KOPT-K1 (cell line): Measurements from ENCODE around the gene ERC1.

Source experiments
- H3K27ac ChIP-seq: fragments of 200-600 bp; sonication (generic); 2 replicates; pipeline ENCODE4 v1.5.1; 2016; ENCODE audit warnings: antibody characterized with exemption, mild to moderate bottlenecking, low read depth, low read length; ENCODE audit not compliant: poor library complexity, severe bottlenecking
- H3K36me3 ChIP-seq: fragments of 200-600 bp; sonication (generic); 2 replicates; pipeline ENCODE4 v1.5.1; 2017; ENCODE audit warnings: antibody characterized with exemption, mild to moderate bottlenecking, low read length, moderate library complexity; ENCODE audit not compliant: insufficient read depth
- H3K9me3 ChIP-seq: fragments of 200-600 bp; sonication (generic); 2 replicates; pipeline ENCODE4 v1.5.1; 2017; ENCODE audit warnings: antibody characterized with exemption, low read length, mild to moderate bottlenecking; ENCODE audit not compliant: insufficient read depth, poor library complexity, severe bottlenecking

Gene ERC1

DNA sequence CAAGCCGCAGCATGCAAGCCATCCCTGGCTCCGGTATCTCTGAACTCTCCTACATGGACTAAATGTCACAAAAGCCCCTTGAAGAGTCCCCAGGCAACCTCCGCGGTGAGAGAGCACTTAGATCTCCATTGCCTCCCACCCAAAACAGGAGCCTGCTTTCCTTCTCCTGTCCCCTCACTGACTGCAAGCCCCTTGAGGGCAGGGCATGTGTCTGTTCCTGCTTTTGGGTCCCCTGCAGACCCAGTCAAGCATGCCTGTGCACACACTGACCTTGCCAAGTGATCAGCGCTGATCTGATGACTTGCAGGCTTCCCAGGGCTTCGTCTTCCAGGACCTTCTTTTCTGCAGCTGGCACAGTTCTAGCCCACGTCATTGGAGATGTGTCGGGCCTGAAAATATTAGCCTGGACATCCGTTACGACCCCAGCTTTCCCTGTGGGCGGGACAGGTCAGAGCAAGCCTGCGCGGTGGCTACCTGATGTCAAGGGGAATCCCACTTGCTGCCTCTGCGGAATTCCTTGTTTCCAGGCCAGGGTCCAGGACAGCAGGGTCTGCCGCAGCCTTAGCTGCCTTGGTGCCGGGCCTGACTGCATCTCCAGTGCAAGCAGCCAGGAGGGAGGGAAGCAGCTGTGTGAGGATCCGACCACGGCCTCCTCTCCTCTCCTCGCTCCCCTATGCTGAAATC lies 510.8 kb downstream of the ERC1 start:
- no peaks in the 10 kb centered on the region for H3K36me3 ChIP-seq
- no peak overlapping the region for H3K27ac ChIP-seq
- no peaks in the 10 kb centered on the region for H3K9me3 ChIP-seq

DNA sequence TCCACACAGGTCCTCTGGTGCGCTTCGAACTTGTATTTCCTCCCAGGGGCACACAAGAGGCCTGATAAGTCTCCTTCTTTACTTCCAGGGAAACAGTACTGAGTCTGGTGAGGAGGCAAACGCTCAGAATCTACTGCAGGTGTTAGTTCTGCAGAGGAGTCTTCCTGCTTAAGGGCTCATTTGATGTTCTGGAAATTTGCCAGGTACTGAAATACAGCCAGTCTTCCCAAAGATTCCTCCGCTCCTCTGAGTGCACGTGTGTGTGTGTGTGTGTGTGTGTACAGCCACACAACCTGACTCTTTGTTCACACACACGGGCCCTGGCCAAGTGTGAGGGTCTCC lies 511.3 kb downstream of the ERC1 start:
- Histone ChIP-seq H3K9me3 (no peaks in the 10 kb centered on the region), H3K36me3 (no peaks in the 10 kb centered on the region), H3K27ac (no peak overlapping the region)

DNA sequence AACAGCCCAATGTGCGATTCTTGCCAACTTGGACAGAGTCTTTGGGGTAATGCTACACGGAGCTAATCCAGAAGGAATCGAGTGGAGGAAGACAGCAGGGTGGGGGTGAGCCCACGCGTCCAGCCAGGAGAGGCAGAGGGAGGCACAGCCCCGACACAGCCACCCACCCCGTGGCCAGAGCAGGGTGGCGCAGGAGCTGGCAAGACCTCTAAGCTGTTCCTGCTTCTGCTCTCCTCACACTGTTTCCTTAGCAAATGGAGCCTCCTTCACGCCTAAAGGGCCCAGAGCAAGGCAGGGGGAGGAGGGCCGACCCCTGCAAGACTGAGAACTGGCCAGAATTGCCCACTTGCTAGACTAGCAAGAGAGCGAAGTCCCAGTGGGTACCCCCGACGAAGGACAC lies 511.8 kb downstream of the ERC1 start:
- no peak overlapping the region for H3K27ac ChIP-seq
- no peaks in the 10 kb centered on the region for H3K36me3 ChIP-seq

DNA sequence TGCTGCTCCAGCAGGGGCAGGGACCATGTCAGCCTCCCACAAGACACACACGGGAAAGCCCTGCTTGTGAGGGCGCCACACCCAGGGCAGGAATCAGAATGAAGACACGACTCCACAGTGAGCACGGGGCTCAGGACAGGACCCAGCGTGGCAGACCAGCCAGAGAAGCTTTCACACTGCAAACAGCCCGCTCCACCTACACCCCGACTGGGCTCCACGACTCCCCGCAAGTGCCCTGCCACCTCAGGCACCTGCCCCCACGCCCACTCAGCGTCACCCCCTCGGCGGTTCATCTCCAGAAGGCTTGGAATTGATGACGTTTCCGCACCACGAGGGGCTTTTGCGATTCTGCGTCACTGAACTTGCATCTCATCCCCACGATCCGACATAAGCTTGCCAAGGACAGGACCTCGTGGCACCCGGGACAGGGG lies 512.3 kb downstream of the ERC1 start:
- H3K9me3 ChIP-seq, result no peaks in the 10 kb centered on the region
- no peaks in the 10 kb centered on the region for H3K36me3 ChIP-seq
- H3K27ac ChIP-seq, result no peak overlapping the region

More for the DNA sequence above, 511.8 kb downstream of the ERC1 start:
- no peaks in the 10 kb centered on the region for H3K9me3 ChIP-seq

DNA sequence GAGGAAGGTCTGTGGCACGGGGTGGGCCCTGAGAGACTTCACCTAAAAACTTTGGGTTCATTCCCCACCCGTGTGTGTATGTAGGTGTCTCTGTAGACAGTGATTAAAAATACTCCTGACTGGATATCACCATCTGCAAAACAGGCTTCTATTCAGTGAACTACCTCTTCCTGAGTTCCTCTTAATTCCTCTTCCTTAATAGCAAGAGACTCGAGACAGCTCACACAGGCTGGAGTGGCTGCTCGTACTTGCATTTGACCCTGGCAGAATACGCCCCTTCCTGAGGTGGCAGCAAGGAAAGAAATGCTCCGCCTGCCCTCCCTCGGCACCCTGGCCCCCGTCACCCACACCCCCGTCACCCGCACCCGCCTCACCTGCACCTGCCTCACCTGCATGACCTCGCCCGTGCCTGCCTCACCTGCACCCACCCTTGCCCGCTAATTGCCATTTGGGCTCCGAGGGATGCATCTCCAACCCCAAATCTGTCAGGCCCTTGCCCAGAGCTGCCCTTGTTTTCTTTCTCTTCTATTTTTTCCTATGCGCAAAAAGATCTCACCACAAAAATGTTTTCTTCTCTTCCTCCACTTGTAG lies 513.4 kb downstream of the ERC1 start:
- Histone ChIP-seq H3K9me3 (no peaks in the 10 kb centered on the region), H3K36me3 (no peaks in the 10 kb centered on the region), H3K27ac (no peak overlapping the region)

DNA sequence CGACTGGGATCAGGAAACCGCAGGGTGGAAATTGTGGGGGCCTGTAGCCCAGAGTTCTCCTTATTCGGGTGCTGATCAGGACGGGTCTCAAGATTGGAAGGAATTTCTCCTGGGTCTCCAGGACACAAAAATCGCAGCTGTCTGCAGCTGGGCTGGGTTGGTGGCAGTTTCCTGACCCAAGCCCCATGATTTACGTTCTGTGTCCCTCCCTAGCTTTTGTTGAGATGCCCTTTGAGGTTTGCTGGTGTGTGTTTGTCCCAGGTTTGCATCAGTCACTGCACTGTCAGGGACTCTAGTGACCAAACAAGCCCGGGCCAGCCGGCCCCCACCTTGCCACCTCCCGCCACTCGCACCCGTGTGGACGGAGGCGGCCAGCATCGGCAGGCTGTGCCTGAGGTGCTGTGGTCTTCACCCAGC lies 513.9 kb downstream of the ERC1 start:
- Histone ChIP-seq H3K27ac (no peak overlapping the region), H3K9me3 (no peaks in the 10 kb centered on the region), H3K36me3 (no peaks in the 10 kb centered on the region)

DNA sequence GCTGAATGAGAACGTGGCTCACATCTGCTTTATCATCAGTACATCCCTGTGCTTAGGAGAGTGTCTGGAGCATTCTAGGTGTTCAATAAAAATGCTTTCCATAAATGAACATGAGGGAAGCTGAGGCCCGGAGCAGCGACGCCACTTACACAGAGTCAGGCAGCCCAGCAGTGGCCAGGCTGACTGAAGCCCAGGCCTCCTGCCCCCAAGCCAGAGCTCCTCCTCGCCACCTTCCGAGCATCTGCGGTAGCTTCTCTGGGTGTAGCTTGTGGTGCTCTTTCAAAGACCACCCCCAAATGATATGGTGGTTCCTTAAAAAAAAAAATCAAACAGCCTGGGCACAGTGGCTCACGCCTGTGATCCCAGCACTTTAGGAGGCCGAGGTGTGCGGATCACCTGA lies 514.6 kb downstream of the ERC1 start:
- H3K9me3 ChIP-seq, result no peaks in the 10 kb centered on the region
- H3K36me3 ChIP-seq, result no peaks in the 10 kb centered on the region
- no peak overlapping the region for H3K27ac ChIP-seq

DNA sequence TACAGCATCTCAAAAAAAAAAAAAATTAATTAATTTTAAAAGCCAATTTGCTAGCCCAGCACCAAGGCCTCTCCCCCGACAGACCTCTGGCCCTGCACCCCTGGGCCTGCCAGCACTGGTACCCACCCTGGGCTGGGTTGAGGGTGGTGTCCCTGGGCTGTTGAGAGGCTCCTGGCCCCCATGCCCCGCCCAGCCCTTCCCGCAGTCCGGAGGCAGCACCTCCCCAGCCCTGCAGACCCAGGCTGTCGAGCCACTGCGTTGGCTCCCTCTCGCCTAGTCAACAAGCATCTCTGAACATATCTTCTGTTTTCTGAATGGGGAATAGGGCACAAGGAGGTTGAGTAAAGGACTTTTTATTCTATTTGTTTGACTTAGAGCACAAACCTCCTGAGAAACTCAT lies 516.3 kb downstream of the ERC1 start:
- H3K9me3 ChIP-seq, result no peaks in the 10 kb centered on the region
- H3K27ac ChIP-seq, result no peak overlapping the region
- H3K36me3 ChIP-seq, result no peaks in the 10 kb centered on the region

DNA sequence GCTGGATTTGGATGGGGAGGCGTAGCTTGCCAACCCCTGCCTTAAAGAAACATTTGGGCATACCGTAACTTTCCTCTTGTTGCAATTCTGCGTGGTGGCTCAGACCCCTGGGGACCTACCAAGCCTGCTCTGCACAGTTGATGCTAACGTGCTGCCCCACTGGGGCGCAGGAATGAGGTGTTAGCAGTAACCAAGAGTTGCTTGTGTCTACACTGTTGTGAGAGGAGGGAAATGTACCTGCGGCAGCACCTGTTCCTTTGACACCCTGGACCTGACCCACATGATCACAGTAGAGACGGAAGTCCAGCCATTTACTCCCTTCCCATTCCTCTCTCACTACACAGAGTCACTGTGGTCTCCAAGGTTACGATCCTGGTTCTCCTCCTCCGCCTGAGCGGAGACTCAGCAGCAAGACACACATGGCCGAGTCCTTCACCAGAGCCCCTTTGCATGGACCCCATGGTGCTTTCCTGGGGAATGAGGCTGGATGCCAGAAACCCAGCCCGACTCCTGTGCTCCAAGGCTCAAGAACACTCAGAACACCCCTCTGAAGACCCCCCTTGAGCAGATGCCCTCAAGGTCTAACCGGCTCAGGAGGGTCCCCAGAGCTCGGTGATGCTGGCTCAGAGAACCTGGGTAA lies 518.5 kb downstream of the ERC1 start:
- H3K9me3 ChIP-seq, result peaks cover 3% of the 10 kb centered on the region
- H3K36me3 ChIP-seq, result no peaks in the 10 kb centered on the region
- H3K27ac ChIP-seq, result no peak overlapping the region

DNA sequence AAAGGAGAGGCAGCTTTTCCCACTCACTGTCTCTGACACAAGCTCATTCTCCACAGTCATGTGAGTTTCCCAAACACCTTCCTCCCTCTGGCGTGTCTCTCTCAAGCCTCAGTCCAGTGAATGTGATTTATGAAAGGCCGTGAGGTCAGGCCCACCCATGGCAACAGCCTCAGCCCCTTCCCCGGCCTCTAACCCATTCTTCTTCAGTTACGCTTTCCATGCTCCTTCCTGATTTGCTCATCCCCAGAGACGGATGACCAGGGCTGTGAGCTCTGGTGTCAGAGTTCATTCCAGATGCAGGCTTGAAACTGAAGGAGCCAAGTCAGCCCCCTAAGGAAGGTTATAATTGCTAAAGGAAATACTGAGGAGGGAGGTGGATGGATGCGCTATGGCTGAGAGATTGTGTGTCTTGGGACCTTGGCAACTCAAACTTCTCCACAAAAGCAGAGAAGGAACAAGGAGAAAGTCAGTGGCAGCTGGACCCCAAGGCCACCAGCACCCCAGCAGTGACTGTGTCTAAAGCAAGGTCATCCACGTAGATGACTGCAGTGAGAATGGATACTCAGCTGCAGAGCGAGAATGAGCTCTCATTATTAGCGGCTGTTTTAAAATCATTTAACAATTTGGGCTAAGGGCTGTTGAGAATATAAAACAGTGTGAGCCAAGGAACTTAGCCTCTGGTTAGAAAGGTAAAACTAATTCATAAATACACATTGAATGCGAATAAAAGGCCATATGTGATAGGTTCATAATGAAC lies 519.2 kb downstream of the ERC1 start:
- Histone ChIP-seq H3K27ac (no peak overlapping the region), H3K36me3 (no peaks in the 10 kb centered on the region), H3K9me3 (peaks cover 10% of the 10 kb centered on the region)

DNA sequence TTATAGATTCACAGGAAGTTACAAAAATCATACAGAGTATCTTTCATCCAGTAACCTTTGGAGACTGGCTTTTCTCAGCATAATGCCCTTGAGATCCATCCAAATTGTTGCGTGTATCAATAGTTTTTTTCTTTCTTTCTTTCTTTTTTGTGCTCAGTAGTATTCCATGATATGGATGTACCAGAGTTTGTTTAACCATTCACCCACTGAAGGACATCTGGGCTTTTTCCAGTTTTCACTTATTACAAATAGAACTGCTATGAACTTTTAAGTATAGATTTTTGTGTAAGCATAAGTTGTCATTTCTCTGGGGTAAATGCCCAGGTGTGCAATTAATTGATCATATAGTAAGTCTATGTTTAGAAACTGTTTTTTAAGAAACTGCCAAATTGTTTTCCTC lies 524.0 kb downstream of the ERC1 start:
- Histone ChIP-seq H3K27ac (no peak overlapping the region), H3K36me3 (no peaks in the 10 kb centered on the region), H3K9me3 (peaks cover 18% of the 10 kb centered on the region)

DNA sequence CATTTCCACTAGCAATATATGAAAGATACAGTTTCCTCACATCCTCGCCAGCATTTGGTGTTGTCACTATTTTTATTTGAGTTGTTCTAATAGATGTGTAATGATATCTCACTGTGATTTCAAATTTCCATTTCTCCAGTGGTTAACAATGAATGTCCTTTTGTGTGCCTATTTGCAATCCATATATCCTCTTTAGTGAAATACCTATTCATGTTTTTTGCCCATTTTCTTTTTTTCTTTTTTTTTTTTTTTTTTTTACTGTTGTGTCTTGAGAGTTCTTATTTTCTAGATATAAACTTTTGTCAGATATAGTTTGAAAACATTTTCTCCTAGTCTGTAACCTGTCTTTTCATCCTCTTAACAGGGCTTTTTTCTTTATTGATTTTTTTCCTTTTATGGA lies 524.4 kb downstream of the ERC1 start:
- Histone ChIP-seq H3K9me3 (peaks cover 18% of the 10 kb centered on the region), H3K36me3 (no peaks in the 10 kb centered on the region), H3K27ac (no peak overlapping the region)

DNA sequence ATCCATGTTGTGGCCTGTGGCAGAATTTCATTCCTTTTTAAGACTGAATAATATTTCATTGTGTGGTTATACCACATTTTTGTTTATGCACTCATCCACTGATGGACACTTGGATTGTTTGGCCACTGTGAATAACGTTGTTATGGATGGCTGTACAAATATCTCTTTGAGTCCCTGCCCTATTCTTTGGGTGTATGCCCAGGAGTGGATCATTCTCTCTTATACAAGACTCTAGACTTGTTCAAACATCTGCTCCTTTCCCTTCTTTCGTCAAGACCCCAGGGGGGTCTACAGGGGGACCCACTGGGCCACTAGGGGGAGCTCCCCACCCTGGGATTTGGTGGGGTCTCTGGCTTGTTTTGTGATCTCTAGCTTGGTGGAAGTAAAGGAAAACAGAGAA lies 526.0 kb downstream of the ERC1 start:
- H3K36me3 ChIP-seq, result no peaks in the 10 kb centered on the region
- no peak overlapping the region for H3K27ac ChIP-seq
- H3K9me3 ChIP-seq, result peaks cover 18% of the 10 kb centered on the region

DNA sequence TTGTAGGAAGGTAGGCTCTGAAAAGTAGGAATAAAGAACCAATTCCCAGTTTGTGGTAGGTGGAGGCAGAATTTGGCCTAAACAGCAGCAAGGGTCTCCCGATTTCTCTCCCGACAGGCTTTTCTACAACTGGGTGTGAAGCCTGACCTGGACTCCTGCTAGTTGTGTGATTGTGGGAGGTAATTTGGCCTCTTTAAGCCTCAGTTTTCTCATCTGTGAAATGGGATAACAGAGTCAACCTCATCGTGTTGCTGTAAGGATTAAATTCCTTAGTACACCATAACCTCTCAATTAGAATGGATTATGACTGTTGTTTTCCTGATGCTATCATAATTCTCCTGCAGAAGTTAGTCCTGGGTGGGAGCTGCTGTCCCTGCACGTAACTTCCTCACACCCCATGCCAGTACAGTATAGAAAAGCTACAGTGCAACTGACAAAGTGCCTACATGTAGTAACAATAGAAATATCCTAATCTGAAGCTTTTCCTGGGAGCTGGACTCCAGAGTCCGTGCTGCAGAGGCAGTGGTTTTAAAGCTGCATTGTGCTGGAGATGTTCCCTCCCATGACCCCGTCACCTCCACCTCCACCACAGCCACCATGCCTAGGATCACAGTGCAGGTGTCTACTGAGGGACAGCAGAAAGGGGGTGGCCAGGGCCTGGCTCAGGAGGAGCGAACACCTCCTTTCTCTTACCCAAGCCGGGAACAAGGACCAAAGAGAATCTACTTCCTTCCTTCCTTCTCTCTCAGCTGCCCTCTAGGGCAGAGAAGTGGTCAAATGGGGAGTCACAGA lies 526.9 kb downstream of the ERC1 start:
- Histone ChIP-seq H3K27ac (no peak overlapping the region), H3K9me3 (peaks cover 18% of the 10 kb centered on the region), H3K36me3 (no peaks in the 10 kb centered on the region)
